KOPT-K1 (cell line): ENCODE results near the gene SLC25A24.
"Not testable (repeated sequence)": the region's sequence is repeated elsewhere in the genome, so short reads cannot be mapped to it uniquely, and the experiment has no call there.

Experiments used
- H3K27ac ChIP-seq: fragments of 200-600 bp; sonication (generic); 2 replicates; pipeline ENCODE4 v1.5.1; 2016; ENCODE audit warnings: antibody characterized with exemption, mild to moderate bottlenecking, low read depth, low read length; ENCODE audit not compliant: poor library complexity, severe bottlenecking
- H3K36me3 ChIP-seq: fragments of 200-600 bp; sonication (generic); 2 replicates; pipeline ENCODE4 v1.5.1; 2017; ENCODE audit warnings: antibody characterized with exemption, mild to moderate bottlenecking, low read length, moderate library complexity; ENCODE audit not compliant: insufficient read depth
- H3K9me3 ChIP-seq: fragments of 200-600 bp; sonication (generic); 2 replicates; pipeline ENCODE4 v1.5.1; 2017; ENCODE audit warnings: antibody characterized with exemption, low read length, mild to moderate bottlenecking; ENCODE audit not compliant: insufficient read depth, poor library complexity, severe bottlenecking

Gene SLC25A24

DNA sequence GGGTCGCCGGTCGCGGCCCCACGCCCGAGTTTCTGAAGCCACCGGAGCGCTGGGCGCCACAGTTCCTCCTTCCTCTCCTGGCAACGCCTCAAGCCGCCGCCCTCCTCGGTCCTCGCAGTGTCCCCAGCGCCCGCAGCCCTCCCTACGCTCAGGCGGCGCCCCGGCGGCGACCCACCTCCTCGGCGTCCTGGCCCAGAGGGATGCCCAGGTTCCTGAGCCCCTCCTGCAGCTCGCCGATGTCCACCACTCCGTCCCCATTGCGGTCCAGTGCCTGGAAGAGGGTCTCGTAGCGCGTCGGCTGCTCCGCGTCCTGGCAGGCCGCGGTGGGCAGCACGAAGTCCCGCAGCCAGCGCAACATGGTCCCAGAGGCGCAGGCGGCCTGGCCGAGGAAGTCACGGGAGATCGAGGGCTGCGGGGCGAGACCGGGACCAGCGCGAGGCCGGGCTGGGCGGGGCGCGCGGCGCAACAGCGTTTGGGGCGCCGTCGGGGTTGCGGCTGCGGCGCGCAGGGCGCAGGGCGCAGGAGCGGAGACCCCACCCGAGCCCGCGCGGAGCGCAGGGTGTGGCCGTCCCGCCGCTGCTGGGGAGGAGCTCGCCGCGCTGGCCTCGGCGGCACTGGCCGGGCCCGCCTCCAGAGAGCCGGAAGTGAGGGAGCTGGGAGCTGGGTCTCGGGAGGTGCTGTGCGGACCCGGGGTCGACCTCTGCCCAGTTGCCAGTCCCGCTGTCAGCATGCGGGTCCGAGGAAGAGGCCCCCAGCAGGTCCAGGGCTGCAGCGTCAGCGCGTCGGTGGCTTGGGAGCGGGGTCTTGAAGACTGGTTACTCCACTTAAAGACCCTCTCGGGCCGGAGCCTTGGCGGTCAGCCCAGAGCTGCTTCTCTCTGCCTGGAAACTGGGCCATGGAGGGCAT, at the start of gene SLC25A24:
TSS of gene SLC25A24 (minus strand) at position 563 of the 906 bp plus-strand sequence. CDS start at position 358, 205 bp downstream.
- H3K27ac ChIP-seq: peak within 1 kb of the TSS; percentile 78
- peaks cover 14% of the 10 kb centered on the region for H3K36me3 ChIP-seq
- peaks cover 2% of the 10 kb centered on the region for H3K9me3 ChIP-seq

DNA sequence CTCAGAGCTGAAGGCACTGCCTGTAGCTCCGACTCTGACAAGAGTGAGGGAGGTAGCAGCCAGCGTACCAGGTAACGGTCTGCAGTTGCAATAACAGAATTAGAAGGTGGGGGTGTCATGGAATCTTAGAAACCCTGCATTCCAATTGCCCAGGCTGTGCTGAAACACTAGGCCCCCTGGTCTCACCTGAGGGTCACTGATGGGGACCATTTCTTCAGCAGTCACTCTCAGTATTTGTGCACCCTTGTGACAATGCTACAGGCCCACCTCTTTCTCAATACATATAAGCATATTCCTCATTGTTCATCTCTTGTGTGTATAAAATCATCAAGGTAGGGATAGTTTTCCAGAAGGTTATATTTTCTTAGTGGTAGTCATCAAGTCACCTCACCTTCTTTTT, 43.8 kb upstream of the SLC25A24 start, which contains the start of gene NBPF4:
TSS of gene NBPF4 (minus strand) at position 101 of the 400 bp plus-strand sequence. CDS start 315 bp downstream, outside the sequence.
- H3K27ac ChIP-seq: not testable (repeated sequence)

DNA sequence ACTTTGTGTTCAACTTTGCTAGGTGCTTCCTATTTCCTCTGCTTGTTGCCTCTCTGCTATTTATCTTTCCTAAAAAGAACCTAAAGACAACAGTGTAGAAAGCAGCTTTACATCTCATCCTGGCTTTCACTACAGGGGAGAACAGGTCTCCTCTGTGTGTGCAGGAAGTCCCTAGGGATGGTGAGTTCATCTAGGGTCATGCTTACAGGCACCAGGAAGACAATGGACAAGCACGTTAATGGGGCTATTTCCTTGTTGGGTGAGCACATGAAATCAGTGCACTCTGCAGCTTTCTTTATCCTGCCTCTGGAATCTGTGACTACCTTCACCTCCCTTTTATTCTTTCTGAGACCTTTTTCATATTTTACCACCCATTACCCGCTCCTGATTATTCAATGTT, 39.3 kb upstream of the SLC25A24 start:
- not testable (repeated sequence) for H3K9me3 ChIP-seq, H3K27ac ChIP-seq, H3K36me3 ChIP-seq

More for the DNA sequence above, 43.8 kb upstream of the SLC25A24 start, which contains the start of gene NBPF4:
- H3K36me3 ChIP-seq, H3K9me3 ChIP-seq: not testable (repeated sequence)

DNA sequence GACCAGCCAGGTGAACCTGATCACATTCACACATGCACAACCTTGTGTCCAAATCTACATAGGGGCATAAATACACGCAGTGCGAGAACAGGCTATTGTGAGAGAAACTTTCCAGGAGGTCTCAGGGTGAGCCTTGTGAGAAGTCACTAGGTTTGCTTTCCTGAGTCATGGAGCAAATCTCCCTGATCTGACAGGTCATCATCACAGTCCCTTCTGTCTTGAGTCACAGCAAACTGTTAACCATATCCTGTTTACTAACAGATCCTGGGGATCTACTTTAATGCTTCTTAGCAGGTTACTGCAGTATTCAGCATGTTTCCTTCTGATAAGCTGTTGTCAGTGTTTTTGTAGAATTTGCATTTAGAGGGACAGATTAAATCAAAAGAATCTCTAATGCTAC, 35.2 kb upstream of the SLC25A24 start:
- not testable (repeated sequence) for H3K27ac ChIP-seq, H3K9me3 ChIP-seq, H3K36me3 ChIP-seq

DNA sequence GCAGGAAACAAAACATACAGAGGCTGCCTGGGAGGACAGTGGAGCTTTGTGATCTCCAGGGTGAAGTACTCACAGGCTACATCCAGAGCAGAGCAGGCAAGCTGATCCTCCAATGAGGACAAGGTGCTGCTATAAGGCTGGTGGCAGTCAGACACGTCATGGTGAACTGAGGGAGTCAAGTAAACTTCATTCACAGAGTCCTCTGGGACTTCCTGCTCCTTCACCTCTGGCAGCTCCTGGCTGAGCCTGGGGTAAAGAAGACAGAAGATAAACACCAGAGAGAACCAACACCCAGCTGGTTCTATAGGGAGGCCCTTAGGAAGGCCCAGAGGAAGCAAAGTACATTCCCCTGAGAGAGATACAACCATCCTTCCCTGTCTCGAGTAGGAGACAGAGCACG, 32.0 kb upstream of the SLC25A24 start:
- H3K36me3 ChIP-seq, H3K27ac ChIP-seq, H3K9me3 ChIP-seq: not testable (repeated sequence)

DNA sequence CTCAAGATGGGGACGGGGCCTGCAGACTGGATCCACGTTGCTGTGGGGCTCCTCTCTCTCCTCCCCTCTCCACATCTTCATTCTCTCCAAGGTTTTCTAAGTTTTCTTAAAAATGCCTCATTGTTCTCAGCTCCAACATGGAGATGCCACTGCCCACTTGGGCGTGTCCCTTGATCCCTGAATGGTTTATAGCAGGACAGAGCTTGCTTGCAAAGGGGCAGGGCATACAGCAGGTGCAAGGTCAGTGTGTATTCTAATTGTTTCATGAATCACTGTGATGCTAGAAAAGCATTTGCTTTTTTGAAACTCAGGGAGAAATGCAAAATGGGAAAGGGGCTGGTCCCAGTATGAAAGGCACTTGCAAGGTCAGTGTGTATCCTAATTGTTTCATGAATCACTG, 29.8 kb upstream of the SLC25A24 start:
- H3K36me3 ChIP-seq: not testable (repeated sequence)

DNA sequence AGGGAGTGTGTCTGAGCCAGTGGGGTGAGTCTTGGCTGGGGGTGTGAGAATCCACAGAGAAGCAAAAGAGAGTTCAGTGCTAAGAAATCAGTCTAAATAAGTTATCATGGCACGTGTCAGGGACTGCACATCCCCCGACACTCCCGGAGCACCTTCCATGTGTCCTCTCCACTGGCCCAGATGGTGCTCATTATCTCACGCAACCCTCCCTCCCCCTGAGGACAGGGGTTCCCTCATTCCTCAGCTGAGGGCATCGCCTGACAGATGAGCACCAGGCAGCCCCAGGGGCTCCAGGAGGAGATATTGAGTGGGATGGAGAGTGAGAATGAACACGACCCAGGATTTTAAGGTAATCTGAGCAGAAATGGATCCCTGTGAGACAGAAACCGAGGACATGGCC, 27.6 kb upstream of the SLC25A24 start:
- not testable (repeated sequence) for H3K9me3 ChIP-seq, H3K36me3 ChIP-seq, H3K27ac ChIP-seq

More for the DNA sequence above, 29.8 kb upstream of the SLC25A24 start:
- not testable (repeated sequence) for H3K9me3 ChIP-seq, H3K27ac ChIP-seq

DNA sequence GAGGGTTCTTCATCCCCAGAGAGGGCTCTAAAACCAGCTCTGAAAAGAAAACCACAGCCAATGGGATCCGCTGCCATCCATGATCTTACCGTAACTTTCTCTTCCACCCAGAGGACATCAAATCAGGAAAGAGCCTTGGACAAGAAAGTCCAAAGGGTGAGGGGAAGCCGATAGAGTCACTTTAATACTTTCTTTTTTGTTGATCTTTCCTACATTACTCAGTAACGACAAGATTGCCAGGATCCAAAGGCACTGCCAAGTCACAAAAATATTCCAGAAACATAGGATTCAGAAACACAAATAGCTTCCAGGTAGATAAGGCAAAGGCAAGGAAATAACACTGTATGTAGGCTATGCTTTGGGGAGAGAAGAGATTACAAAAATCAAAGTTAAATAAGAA, 26.7 kb upstream of the SLC25A24 start:
- not testable (repeated sequence) for H3K27ac ChIP-seq, H3K9me3 ChIP-seq, H3K36me3 ChIP-seq

DNA sequence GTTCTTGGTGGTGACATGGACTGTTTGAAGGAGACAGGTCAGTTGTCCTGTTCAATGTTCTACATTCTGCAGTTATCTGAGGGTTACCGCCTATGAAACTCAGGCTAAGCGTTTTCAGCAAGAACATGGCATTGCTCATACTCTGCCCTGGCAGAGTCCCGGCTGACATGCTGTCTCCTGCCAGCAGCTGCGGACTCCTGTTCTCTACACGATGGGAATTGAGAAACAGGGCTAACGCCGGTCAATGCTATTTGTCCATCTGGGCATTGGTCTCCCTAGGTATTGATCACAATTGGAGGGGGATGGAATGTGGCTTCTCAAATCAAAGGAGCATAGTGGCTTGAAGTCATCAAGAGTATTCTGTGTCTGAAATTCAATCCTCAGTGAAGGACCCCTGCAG, 23.1 kb upstream of the SLC25A24 start:
- H3K36me3 ChIP-seq, H3K9me3 ChIP-seq, H3K27ac ChIP-seq: not testable (repeated sequence)

DNA sequence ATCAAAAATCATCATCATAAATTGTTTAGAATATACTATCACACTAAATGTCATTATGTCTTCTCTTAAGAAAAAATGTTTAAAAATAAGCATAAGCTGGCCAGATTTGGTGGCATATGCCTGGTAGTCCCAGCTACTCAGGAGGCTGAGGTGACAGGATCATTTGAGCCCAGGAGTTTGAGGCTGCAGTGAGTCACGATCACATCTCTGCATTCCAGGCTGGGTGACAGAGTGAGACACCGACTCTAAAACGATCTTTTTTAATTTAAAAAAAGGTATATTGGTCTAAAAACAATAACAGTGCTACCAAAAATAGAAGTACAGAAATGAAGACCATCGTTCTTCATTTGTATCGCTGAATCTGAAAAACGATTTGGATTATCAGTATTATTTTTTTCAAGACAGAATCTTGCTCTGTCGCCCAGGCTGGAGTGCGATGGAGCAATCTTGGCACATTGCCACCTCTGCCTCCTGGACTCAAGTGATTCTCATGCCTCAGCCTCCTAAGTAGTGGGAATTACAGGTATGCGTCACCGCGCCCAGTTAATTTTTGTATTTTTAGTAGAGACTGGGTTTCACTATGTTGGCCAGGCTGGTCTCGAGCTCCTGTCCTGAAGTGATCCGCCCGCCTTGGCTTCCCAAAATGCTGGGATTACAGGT, 17.5 kb upstream of the SLC25A24 start:
- H3K27ac ChIP-seq, H3K36me3 ChIP-seq: not testable (repeated sequence)

DNA sequence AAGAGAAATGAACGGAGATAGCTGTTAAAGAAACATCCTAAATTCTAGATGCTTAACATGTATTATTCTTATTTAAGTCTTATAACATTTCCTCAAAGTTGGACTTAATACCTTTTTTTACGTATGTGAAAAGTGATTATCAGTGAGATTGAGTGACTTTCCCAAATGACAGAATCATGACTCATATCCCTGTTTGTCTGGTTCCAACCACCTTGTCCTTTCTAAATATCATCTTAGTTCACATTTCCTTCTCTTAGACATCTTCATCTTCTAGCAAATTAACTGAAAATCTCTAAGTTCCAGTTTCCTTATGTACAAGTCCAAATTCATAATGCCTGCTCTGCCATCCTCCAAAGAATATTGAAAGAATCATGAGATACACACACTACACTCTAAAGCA, 16.9 kb upstream of the SLC25A24 start:
- H3K9me3 ChIP-seq, H3K27ac ChIP-seq, H3K36me3 ChIP-seq: not testable (repeated sequence)

More for the DNA sequence above, 17.5 kb upstream of the SLC25A24 start:
- not testable (repeated sequence) for H3K9me3 ChIP-seq

DNA sequence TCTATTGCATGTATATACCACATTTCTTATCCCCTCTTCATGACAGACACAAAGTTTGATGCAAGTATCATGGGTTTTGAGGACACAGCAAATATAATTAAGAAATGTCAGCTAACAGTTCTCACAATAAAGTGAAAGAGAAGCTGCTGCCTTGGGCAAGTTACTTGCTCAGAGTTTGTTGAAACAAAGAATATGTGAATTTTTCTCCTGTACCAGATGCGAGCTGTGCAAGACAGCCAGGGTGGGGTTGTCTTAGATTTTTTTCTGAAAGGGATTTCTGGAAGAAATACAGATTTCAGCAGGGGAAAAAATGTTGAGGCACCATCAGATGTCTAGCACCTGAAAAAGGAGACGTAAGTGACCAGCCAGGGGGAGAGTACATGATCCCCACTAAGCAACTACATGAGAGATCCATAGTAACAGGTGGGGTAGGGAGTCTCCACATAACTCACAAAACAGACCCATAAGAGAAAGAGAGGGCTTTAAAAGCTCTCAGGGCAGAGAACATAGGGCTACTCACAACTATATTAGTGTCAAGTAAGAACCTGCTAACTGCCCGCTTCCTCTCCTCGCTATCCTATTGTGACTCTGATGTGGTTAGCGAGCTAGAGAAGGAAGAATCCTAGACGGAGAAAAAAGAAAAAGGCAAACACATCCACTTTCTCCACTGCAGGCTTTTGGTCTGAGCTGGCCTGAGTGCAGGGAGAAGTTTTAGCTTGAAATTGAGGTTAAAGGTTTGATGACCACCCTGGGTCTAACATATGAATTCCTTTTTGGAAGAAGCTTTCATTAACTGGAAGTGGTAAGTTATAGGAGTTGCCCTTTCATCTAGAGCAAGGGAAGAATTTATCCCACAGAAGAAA, 16.1 kb upstream of the SLC25A24 start:
- not testable (repeated sequence) for H3K9me3 ChIP-seq, H3K36me3 ChIP-seq, H3K27ac ChIP-seq

DNA sequence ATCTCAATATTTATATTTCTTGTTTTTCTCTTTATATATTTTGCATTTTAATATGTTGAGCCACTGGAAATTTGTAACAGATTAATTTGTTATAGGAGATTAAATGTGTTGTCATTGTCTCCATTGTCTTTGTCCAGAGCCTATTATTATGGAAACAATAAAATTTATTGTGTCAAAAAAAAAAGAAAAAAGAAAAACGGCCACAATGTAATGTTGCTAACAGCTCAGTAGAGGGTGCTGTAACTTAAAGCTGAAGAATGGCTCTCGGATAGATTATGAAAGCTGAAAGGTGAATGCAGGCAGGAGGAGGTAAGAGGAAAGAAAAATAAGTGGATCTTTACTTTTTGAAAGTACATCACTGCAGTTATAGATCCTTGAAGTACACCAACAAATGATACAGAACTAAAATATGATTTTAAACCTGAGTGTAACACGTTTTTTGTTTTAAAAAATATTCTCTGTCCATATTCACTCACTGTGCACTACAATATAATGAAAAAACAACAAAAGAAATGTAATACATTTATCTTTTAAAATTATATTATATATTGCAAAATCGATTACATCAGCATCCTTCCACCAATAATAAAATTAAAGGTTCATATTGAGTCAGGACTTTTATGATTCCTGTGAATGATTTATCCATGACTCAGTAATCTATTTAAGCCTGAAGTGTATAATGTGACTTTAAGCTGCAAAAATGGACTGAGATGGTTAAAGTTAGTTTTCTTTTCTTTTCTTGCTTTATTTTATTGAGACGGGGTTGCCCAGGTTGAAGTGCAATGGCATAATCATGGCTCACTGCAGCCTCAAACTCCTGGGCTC, 14.7 kb upstream of the SLC25A24 start:
- H3K27ac ChIP-seq, H3K9me3 ChIP-seq, H3K36me3 ChIP-seq: not testable (repeated sequence)

DNA sequence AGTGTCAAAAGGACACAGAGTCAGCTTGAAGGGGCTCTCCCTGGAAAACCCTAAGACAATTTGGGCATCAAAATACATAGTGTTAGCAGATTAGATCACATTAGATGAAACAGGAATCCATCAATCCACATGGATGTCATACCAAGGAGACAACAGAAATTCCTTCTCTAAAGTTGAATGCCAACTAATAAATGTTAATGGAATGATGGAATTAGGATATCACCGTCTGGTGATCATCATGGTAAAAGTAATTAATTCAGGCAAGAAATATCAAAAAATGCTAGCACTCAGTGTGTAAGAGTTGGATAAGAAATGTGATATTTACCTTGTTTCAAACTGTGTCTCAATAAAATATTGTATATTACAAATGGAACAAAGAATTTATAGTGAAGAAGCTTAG, 10.9 kb upstream of the SLC25A24 start:
- Histone ChIP-seq H3K36me3 (no peaks in the 10 kb centered on the region), H3K27ac (no peak overlapping the region)

More for the DNA sequence above, 10.9 kb upstream of the SLC25A24 start:
- H3K9me3 ChIP-seq: no peaks in the 10 kb centered on the region
